ENCODE data around the gene CD302. TPM values are rescaled to one million over a fixed set of nuclear protein-coding genes. Genes with fewer than 3 reads are reported as not detected.

CD302 gene
- total RNA-seq, 1 experiment from 2014 or later = 0.68 TPM

DNA sequence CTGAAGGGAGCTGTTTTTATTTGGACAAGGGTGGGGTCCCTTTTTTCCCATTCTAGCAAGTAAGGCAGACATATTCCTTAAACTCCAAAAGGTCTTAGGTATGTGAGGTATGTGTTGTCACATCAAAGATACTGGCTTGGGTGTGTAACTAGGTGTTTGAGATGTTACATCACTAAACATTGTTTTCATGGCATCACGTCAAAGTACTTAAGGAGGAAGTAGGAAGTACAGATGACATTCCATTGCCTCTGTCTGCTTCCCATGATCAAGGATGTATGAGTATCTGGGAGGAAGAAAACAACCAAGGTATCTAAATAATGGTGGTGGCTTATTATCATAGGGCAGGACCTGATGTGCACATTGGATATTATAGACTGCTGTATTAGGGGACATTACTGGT is 39.3 kb downstream of the CD302 start:
- no peak overlapping the region for H4K91ac ChIP-seq (ENCODE audit: insufficient read length, low read depth, low read length)
- no peaks in the 10 kb centered on the region for H3K9me3 ChIP-seq (ENCODE audit: control insufficient read depth, low read depth, low read length)
- H3K4ac ChIP-seq (ENCODE audit: low read depth, low read length) = no peak overlapping the region
- no peak overlapping the region for H3K27ac Mint-ChIP-seq
- no peak overlapping the region for H3T11ph ChIP-seq (ENCODE audit: low read length)
- no peaks in the 10 kb centered on the region for H3K27me3 Mint-ChIP-seq (ENCODE audit: low read depth)
- no peak overlapping the region for H4K8ac ChIP-seq (replicated peaks; ENCODE audit: insufficient read length, low read depth, low read length)
- H3K23me2 ChIP-seq (ENCODE audit: insufficient read length, low read depth, low read length, poor library complexity, severe bottlenecking) = no peaks in the 10 kb centered on the region
- no peak overlapping the region for H3K27ac ChIP-seq (ENCODE audit: insufficient read length, low read depth, low read length)
- H3K14ac ChIP-seq (ENCODE audit: insufficient read depth, low read length) = no peak overlapping the region
- H2BK15ac ChIP-seq (ENCODE audit: low read depth, low read length) = no peak overlapping the region
- no peak overlapping the region for H3K4me3 Mint-ChIP-seq
- H3K18ac ChIP-seq (ENCODE audit: insufficient read length, low read depth, low read length) = no peak overlapping the region
- no peaks in the 10 kb centered on the region for H3K4me1 Mint-ChIP-seq
- no peak overlapping the region for H3K56ac ChIP-seq (ENCODE audit: insufficient read length, low read depth, low read length)
- DNase-seq = no peak
- H3K36me3 Mint-ChIP-seq (ENCODE audit: insufficient read depth in 1 of 3, low read depth in 3 of 3) = peaks cover 22 to 58% (median 49%) of the 10 kb centered on the region in 3 experiments; a peak in 6 of 7 replicates
- H2AK5ac ChIP-seq (ENCODE audit: insufficient read length, low read length) = no peak overlapping the region
- no peak overlapping the region for H3K9ac ChIP-seq (ENCODE audit: extremely low read depth, insufficient read length, low read length)
- H2BK12ac ChIP-seq (ENCODE audit: insufficient read length, low read depth, low read length) = no peak overlapping the region
- peaks cover 4% of the 10 kb centered on the region; the same call in 1 of the 2 replicates for H3K79me2 ChIP-seq (ENCODE audit: insufficient read depth, low read length)
- no CpG with 5 or more reads among the region's 1 CpG for WGBS (ENCODE audit: extremely low coverage, insufficient read length, low lambda C conversion rate)
- no peak overlapping the region for H2BK5ac ChIP-seq (ENCODE audit: insufficient read length, low read length)
- H2BK120ac ChIP-seq (ENCODE audit: low read depth, low read length, poor library complexity, severe bottlenecking) = no peak overlapping the region
- peaks cover 2% of the 10 kb centered on the region for H3K79me1 ChIP-seq (ENCODE audit: insufficient read depth, low read depth, low read length, poor library complexity, severe bottlenecking)
- no peaks in the 10 kb centered on the region for H3K9me3 Mint-ChIP-seq
- no peaks in the 10 kb centered on the region for H3K4me1 ChIP-seq (ENCODE audit: insufficient read depth, low read length)
- H3K27me3 ChIP-seq (ENCODE audit: insufficient read depth, low read length) = no peaks in the 10 kb centered on the region
- H4K5ac ChIP-seq (ENCODE audit: insufficient read length, low read depth, low read length) = no peak overlapping the region
- H2AFZ ChIP-seq (ENCODE audit: low read length) = no peak overlapping the region
- no peak overlapping the region for H3K4me2 ChIP-seq (ENCODE audit: insufficient read depth, insufficient read length, low read length)
- no peak overlapping the region for H3K23ac ChIP-seq (ENCODE audit: insufficient read length, low read depth, low read length)
- TF ChIP-seq CTCF (conservative IDR thresholded peaks at IDR 0.05) = no peak
- H2BK20ac ChIP-seq (ENCODE audit: low read depth, low read length, poor library complexity, severe bottlenecking) = no peak overlapping the region
- H4K20me1 ChIP-seq (ENCODE audit: control insufficient read depth, insufficient read depth, insufficient read length) = no peaks in the 10 kb centered on the region
